ENCODE measurements around the gene GUCA1A.

DNA sequence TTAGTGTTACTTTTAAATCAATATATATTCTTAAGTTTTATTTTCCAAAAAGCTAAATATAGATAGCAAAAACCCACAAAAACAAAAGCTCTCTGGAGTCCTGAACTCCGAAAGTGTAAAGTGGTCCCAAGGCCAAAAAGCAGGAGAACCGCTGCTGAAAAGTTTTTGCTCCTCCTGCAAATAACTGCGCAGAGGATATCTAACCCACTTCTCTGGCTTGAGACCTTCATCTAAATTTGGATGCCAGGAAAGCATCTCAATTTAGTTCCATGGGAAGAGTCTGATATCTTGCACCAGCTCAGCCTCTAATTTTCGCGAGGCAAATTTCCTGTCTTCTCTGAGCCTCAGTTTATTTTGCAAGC is 44.0 kb downstream of the GUCA1A start:
- TF ChIP-seq, protein P1, sequence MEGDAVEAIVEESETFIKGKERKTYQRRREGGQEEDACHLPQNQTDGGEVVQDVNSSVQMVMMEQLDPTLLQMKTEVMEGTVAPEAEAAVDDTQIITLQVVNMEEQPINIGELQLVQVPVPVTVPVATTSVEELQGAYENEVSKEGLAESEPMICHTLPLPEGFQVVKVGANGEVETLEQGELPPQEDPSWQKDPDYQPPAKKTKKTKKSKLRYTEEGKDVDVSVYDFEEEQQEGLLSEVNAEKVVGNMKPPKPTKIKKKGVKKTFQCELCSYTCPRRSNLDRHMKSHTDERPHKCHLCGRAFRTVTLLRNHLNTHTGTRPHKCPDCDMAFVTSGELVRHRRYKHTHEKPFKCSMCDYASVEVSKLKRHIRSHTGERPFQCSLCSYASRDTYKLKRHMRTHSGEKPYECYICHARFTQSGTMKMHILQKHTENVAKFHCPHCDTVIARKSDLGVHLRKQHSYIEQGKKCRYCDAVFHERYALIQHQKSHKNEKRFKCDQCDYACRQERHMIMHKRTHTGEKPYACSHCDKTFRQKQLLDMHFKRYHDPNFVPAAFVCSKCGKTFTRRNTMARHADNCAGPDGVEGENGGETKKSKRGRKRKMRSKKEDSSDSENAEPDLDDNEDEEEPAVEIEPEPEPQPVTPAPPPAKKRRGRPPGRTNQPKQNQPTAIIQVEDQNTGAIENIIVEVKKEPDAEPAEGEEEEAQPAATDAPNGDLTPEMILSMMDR (conservative IDR thresholded peaks at IDR 0.05; ENCODE audit: low read length): no peak
- TF ChIP-seq EZH2phosphoT487 (IDR thresholded peaks at IDR 0.05; ENCODE audit: borderline replicate concordance): no peak
